ENCODE data around the gene SHF.
A peak's percentile ranks its signal among the peaks of the same experiment; 100 is the strongest.

The SHF gene

DNA sequence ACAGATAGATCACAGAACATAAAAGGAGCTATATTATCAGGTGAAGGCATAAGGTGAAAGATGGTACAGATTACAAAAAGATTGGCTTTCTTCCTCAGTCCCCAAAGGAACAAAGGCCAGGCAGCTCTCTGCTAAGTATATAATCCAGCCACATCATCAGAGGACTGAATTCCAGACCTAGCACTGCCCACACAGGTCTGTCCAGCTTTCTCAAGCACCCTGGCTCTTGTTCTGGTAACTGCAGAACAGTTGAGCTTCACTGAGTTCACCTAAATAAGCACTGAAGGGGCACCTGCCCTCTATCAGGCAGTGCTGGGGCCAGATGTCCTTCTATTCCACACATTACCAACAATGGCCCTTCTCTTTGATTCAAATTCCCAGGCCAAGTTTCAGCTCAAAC, 64.4 kb downstream of the SHF start:
- DNase-seq, result no peak

- DNase-seq, result no peak
Observed at GRCh38 chr15:45122719-45123118, 65.0 kb downstream of the SHF start.

- no peak for DNase-seq
Observed at GRCh38 chr15:45121706-45122417, 65.9 kb downstream of the SHF start.

DNA sequence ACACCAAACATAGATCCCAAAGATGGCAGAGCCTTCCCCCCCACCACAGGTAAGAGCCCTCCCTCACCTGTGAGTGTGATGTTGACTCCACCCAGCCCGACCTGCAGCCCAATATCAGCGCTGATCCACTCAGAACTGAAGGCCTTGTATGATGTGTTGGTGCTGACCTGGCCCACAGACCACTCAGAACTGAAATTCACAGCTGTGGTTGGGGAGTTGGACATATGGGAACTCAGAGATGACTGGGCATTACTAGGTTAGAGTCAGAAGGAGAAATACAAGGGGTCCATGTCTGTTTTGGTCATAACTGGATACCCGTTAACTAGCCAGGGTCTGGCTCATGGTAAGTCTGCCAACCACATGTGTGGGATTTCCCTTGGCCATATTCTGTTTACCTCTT, 66.7 kb downstream of the SHF start:
- no peak for DNase-seq

DNA sequence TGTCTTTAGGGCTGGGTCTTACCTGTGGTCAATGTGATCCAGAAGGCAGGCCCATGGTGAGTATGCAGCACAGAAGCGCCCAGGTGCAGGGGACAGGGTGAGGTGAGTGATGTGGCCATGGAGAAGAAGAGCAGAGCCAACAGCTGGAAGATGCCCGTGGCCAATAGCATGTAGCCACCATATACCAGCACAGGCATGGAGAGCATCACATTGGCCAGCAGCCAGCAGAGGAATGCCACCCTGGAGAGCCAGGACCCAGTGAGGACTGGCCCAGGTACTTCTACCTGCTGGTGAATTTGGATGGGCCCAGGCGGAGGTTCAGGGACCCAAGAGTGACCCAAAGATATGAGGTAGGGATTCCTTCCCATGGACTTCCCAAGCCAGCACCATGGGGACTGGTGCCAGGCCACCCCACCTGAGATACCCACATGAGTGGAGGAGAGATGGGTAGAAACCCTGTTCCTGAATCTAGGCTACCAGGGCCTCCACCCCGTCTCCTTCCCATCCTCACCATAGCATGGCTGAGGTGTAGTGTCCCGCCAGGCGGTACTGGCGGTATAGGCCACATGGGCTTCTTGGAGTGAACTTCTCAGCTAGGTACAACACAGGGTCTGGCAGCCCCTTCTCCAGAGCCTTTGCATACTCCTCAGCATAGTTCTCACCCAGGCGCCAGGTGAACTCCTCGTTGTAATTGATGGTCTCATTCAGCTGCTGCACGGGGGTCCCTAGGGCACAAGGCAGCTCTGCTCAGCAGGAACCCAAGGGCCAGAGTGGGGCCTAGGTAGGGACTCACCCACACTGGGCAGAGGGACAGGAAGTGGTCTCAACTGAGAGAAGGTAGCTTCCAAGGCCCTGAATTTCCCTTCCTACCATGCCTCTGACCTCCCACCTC, 67.4 kb downstream of the SHF start:
- no peak for DNase-seq

GRCh38 chr15:45118996-45119395, 68.8 kb downstream of the SHF start:
- DNase-seq, result no peak

GRCh38 chr15:45118131-45118588, 69.6 kb downstream of the SHF start:
- peak; percentile 97 for DNase-seq

DNA sequence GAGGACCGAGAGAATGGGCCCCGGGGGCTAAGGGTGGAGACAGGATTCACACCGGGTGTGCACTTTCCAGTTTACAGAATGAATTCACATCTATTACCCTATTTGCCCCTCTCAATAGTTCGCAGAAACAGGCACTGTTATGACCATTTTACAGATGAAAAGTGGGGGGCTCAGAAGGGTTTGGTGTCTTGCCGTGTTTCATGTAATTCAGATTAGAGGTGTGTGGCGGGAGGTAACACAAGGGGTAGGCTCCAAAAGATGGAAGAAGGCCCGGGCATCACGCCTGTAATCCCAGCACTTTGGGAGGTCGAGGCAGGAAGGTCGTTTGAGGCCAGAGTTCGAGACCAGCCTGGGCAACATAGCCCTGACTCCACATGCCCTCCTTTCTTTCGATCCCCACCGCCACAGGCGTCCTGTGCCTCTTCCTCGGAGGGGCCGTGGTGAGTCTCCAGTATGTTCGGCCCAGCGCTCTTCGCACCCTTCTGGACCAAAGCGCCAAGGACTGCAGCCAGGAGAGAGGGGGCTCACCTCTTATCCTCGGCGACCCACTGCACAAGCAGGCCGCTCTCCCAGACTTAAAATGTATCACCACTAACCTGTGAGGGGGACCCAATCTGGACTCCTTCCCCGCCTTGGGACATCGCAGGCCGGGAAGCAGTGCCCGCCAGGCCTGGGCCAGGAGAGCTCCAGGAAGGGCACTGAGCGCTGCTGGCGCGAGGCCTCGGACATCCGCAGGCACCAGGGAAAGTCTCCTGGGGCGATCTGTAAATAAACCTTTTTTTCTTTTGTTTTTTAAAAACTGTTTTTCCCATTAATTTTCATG, 70.2 kb downstream of the SHF start:
- no peak for DNase-seq
